IMR-90 (cell line): ENCODE data around the gene ADH5. TPM values are rescaled to one million over a fixed set of nuclear protein-coding genes. Genes with fewer than 3 reads are reported as not detected.
"Not testable (repeated sequence)": the region's sequence is repeated elsewhere in the genome, so short reads cannot be mapped to it uniquely, and the experiment has no call there.

Experiments used
- ATAC-seq: fragments of 200-7000 bp; cut with Tn5 transposase; 2 replicates; pipeline ENCODE4 v1.9.1; 2020; ENCODE audit warnings: low read depth, mild to moderate bottlenecking, moderate library complexity
- BruUV-seq: library from RNA; stranded (reverse); fragments of 400-500 nt; replicated peaks from 2 replicates; lab custom pipeline; 2021; lab: Mats Ljungman, UMichigan
- CTCF ChIA-PET: fragments of 300-600 bp; formaldehyde crosslinking; extraction: SDS; loops from one replicate; lab custom pipeline; 2021; ENCODE audit warnings: antibody characterized with exemption; lab: Yijun Ruan, JAX
- POLR2A ChIA-PET: fragments of 300-600 bp; sonication (Branson Sonifier 250); formaldehyde crosslinking; loops from one replicate; lab custom pipeline; 2022; ENCODE audit warnings: antibody characterized with exemption; ENCODE audit not compliant: unreplicated experiment; lab: Charles Lee
- DNase-seq: peaks from one replicate; pipeline ENCODE4 v3.0.0; 2013
- H2AFZ ChIP-seq: replicated peaks from 2 replicates; pipeline ENCODE3; 2013; ENCODE audit warnings: low read length, mild to moderate bottlenecking; ENCODE audit not compliant: poor library complexity
- H2AK5ac ChIP-seq: 2 replicates; pipeline ENCODE4 v1.6.1; 2013; ENCODE audit warnings: low read depth, low read length, inconsistent platforms
- H2AK9ac ChIP-seq: replicated peaks from 2 replicates; pipeline ENCODE3; 2013; ENCODE audit warnings: mild to moderate bottlenecking, low read depth, low read length, moderate library complexity; ENCODE audit not compliant: poor library complexity
- H2BK120ac ChIP-seq: 2 replicates; pipeline ENCODE4 v1.6.1; 2013; ENCODE audit warnings: low read depth, low read length, inconsistent platforms
- H2BK15ac ChIP-seq: 3 replicates; pipeline ENCODE4 v1.6.1; 2013; ENCODE audit warnings: low read depth, low read length, inconsistent platforms
- H2BK20ac ChIP-seq: 2 replicates; pipeline ENCODE4 v1.6.1; 2013; ENCODE audit warnings: low read depth, mild to moderate bottlenecking, inconsistent platforms, low read length, moderate library complexity
- H2BK5ac ChIP-seq: 2 replicates; pipeline ENCODE4 v1.6.1; 2013; ENCODE audit warnings: mild to moderate bottlenecking, low read depth, low read length, inconsistent platforms; ENCODE audit not compliant: poor library complexity, severe bottlenecking
- H3K14ac ChIP-seq: replicated peaks from 2 replicates; pipeline ENCODE4 v1.6.1; 2013; ENCODE audit warnings: low read depth, low read length, inconsistent platforms
- H3K18ac ChIP-seq: 2 replicates; pipeline ENCODE4 v1.6.1; 2013; ENCODE audit warnings: low read depth, low read length, control low read depth
- H3K23ac ChIP-seq: 2 replicates; pipeline ENCODE4 v1.6.1; 2013; ENCODE audit warnings: low read depth, low read length, inconsistent platforms
- H3K27ac ChIP-seq: 2 replicates; pipeline ENCODE4 v1.5.1; 2013; ENCODE audit warnings: mild to moderate bottlenecking, control low read depth, low read length; ENCODE audit not compliant: insufficient read depth
- H3K27me3 ChIP-seq: 2 replicates; pipeline ENCODE4 v1.6.1; 2013; ENCODE audit warnings: low read length; ENCODE audit not compliant: control insufficient read depth, insufficient read depth
- H3K36me3 ChIP-seq: 2 replicates; pipeline ENCODE4 v1.6.1; 2013; ENCODE audit warnings: low read length, mixed read lengths; ENCODE audit not compliant: control insufficient read depth, insufficient read depth
- H3K4ac ChIP-seq: 2 replicates; pipeline ENCODE4 v1.6.1; 2013; ENCODE audit warnings: low read depth, low read length, inconsistent platforms
- H3K4me1 ChIP-seq: 2 replicates; pipeline ENCODE4 v1.6.1; 2013; ENCODE audit warnings: low read length, mixed read lengths; ENCODE audit not compliant: control insufficient read depth, insufficient read depth
- H3K4me2 ChIP-seq: 2 replicates; pipeline ENCODE4 v1.6.1; 2013; ENCODE audit warnings: low read depth, mild to moderate bottlenecking, control low read depth, low read length, moderate library complexity
- H3K4me3 ChIP-seq: 2 replicates; pipeline ENCODE4 v1.5.1; 2013; ENCODE audit warnings: low read depth, mild to moderate bottlenecking, control low read depth, low read length, moderate library complexity; ENCODE audit not compliant: insufficient read depth
- H3K56ac ChIP-seq: 2 replicates; pipeline ENCODE4 v1.6.1; 2013; ENCODE audit warnings: low read length, inconsistent platforms; ENCODE audit not compliant: insufficient read depth; ENCODE audit errors: extremely low read depth
- H3K79me1 ChIP-seq, 2 experiments: 2 replicates each; pipeline ENCODE4 v1.6.1; 2013; ENCODE audit warnings: low read length in 2 of 2, inconsistent platforms in 1 of 2, low read depth in 1 of 2
- H3K9ac ChIP-seq: 2 replicates; pipeline ENCODE4 v1.6.1; 2013; ENCODE audit warnings: low read depth, low read length, control low read depth
- H3K9me1 ChIP-seq: 2 replicates; pipeline ENCODE4 v1.6.1; 2013; ENCODE audit warnings: low read length, inconsistent platforms; ENCODE audit not compliant: insufficient read depth
- H3K9me3 ChIP-seq: 2 replicates; pipeline ENCODE4 v1.6.1; 2013; ENCODE audit warnings: low read length; ENCODE audit not compliant: control insufficient read depth, insufficient read depth
- H4K20me1 ChIP-seq: 2 replicates; pipeline ENCODE4 v1.6.1; 2013; ENCODE audit warnings: low read length, inconsistent platforms; ENCODE audit not compliant: insufficient read depth
- H4K5ac ChIP-seq: 2 replicates; pipeline ENCODE4 v1.6.1; 2013; ENCODE audit warnings: mild to moderate bottlenecking, low read depth, low read length, control low read depth
- H4K8ac ChIP-seq, 2 experiments: 2 replicates each; pipeline ENCODE4 v1.6.1; 2013; ENCODE audit warnings: low read depth in 2 of 2, low read length in 2 of 2, control low read depth in 1 of 2, inconsistent platforms in 1 of 2
- H4K91ac ChIP-seq: 2 replicates; pipeline ENCODE4 v1.6.1; 2013; ENCODE audit warnings: low read depth, low read length, inconsistent platforms; ENCODE audit not compliant: insufficient read depth
- WGBS, 2 experiments: methylation state at CpG; one replicate each; pipeline versions ENCODE4 v1.1.5 to v1.1.7; 2013; ENCODE audit warnings: missing lambda C conversion rate in 2 of 2; ENCODE audit not compliant: insufficient read length in 1 of 2; ENCODE audit errors: extremely low coverage in 2 of 2; 5-methylcytosine and 5-hydroxymethylcytosine counted together
- dilution Hi-C: fragments of 300-500 bp; cut with HindIII; formaldehyde crosslinking; loops from one replicate; pipeline ENCODE4 v1.14.3; 2018; ENCODE audit warnings: low sequenced_read_pairs; ENCODE audit not compliant: unreplicated experiment
- in situ Hi-C: fragments of 300-500 bp; cut with MboI; formaldehyde crosslinking; loops from 3 replicates; pipeline ENCODE4 v1.14.3; 2019; ENCODE audit warnings: low sequenced_read_pairs, inconsistent platforms, mixed read lengths
- intact Hi-C: fragments of 100-400 bp; cut with micrococcal nuclease; formaldehyde crosslinking; loops from 2 replicates; pipeline ENCODE4 v1.10.0; 2022
- polyA plus RNA-seq, 3 experiments: library from polyadenylated mRNA; depleted of rRNA; stranded (reverse); fragments of >200 nt; gene quantifications; 2 replicates each; pipeline ENCODE4 v1.2.3, GENCODE V29; 2012; ENCODE audit warnings: low replicate concordance in 1 of 3
- total RNA-seq: library from RNA; depleted of rRNA; stranded (reverse); fragments of >200 nt; gene quantifications from 2 replicates; pipeline ENCODE4 v1.2.3, GENCODE V29; 2012

The ADH5 gene
- total and polyA plus RNA-seq, 2 of the 4 experiments (the other 2 are of a cell fraction): 140 to 178 TPM

- H2BK120ac ChIP-seq: peak overlapping the region; percentile 8; the same call in 1 of the 2 replicates
- H3K9ac ChIP-seq, H4K91ac ChIP-seq, H2AFZ ChIP-seq, H3K79me1 ChIP-seq, H3K4me3 ChIP-seq, POLR2A ChIA-PET, H3K4me2 ChIP-seq, H3K36me3 ChIP-seq, H3K27me3 ChIP-seq, H4K20me1 ChIP-seq, H2BK20ac ChIP-seq, H3K56ac ChIP-seq, DNase-seq, H2AK5ac ChIP-seq, in situ Hi-C loops, H3K9me3 ChIP-seq, H3K4ac ChIP-seq, H2BK5ac ChIP-seq, BruUV-seq, H4K8ac ChIP-seq, H4K5ac ChIP-seq, dilution Hi-C loops, ATAC-seq, H3K4me1 ChIP-seq, H3K9me1 ChIP-seq, H3K14ac ChIP-seq, H3K23ac ChIP-seq, H3K18ac ChIP-seq, H2AK9ac ChIP-seq, H2BK15ac ChIP-seq, H3K27ac ChIP-seq: not testable (repeated sequence)
- 100% methylated on average over 1 of the region's 29 CpGs; no CpG with 5 or more reads in 1 of the 2 experiments for WGBS, 2 experiments
- CTCF ChIA-PET: interaction anchor here (0.5 to 1.0 kb wide), 3 partner anchors 157 to 757 kb away, joined by 3 to 4 read pairs (median 4); no protein-coding TSS in a partner anchor
- intact Hi-C loops: loop anchor here (5.0 kb wide), 1 partner anchor 85 kb away; no protein-coding TSS in a partner anchor
Observed at GRCh38 chr4:99117122-99117841, 28.7 kb upstream of the ADH5 start.

GRCh38 chr4:99109286-99109685 is 20.7 kb upstream of the ADH5 start:
- H3K4me3 ChIP-seq, H2AK5ac ChIP-seq, H3K4me1 ChIP-seq, H2BK5ac ChIP-seq, CTCF ChIA-PET, H4K5ac ChIP-seq, DNase-seq, H3K4me2 ChIP-seq, H3K27me3 ChIP-seq, H3K56ac ChIP-seq, H3K79me1 ChIP-seq, ATAC-seq, H3K4ac ChIP-seq, in situ Hi-C loops, H3K9me3 ChIP-seq, H3K36me3 ChIP-seq, H4K8ac ChIP-seq, H3K14ac ChIP-seq, H2BK15ac ChIP-seq, H2AFZ ChIP-seq, H2AK9ac ChIP-seq, H3K23ac ChIP-seq, dilution Hi-C loops, H3K9me1 ChIP-seq, H2BK120ac ChIP-seq, H4K20me1 ChIP-seq, H3K27ac ChIP-seq, POLR2A ChIA-PET, H2BK20ac ChIP-seq, H3K18ac ChIP-seq, intact Hi-C loops, H3K9ac ChIP-seq, H4K91ac ChIP-seq, BruUV-seq: not testable (repeated sequence)
- 83% methylated on average over 7 of the region's 12 CpGs; no CpG with 5 or more reads in 1 of the 2 experiments for WGBS, 2 experiments
